Tibial nerve (tissue), 3 donors: Measurements from ENCODE around the gene MBD2.

Source experiments
- CTCF ChIP-seq, 5 experiments: fragments of 200-600 bp in 3 of 5; fragments of 450-650 bp in 2 of 5; sonication (generic) in 3 of 5; IDR thresholded peaks; one replicate each; pipeline ENCODE4 v1.5.1; 2016 to 2019; ENCODE audit warnings: antibody characterized with exemption in 5 of 5, mild to moderate bottlenecking in 3 of 5, moderate library complexity in 2 of 5
- POLR2A ChIP-seq, 2 donors: fragments of 450-650 bp; IDR thresholded peaks; one replicate each; pipeline ENCODE4 v1.6.1; 2017; ENCODE audit warnings: antibody characterized with exemption in 2 of 2, mild to moderate bottlenecking in 2 of 2, moderate library complexity in 2 of 2

GRCh38 chr18:54263904-54264336, 39.5 kb upstream of the MBD2 start:
- no peak for TF ChIP-seq POLR2A (IDR thresholded peaks at IDR 0.05)
- TF ChIP-seq CTCF (IDR thresholded peaks at IDR 0.05): no peak
